ENCODE results near the gene BSND.
"Not testable (repeated sequence)": the region's sequence is repeated elsewhere in the genome, so short reads cannot be mapped to it uniquely, and the experiment has no call there.

The BSND gene

GRCh38 chr1:55015123-55015522, 16.4 kb downstream of the BSND start:
- DNase-seq (ENCODE audit: low read depth in 1 of 2, low spot score in 1 of 2) = peak; percentile 18 to 94
- in situ Hi-C loops (cut with HindIII; ENCODE audit: low pct_unique_long_range_greater_than_20kb, low sequenced_read_pairs) = no loop called here
- TF ChIP-seq JUND (IDR thresholded peaks at IDR 0.05; ENCODE audit: low read depth) = no peak

GRCh38 chr1:55015731-55016620, 17.2 kb downstream of the BSND start:
- in situ Hi-C loops (cut with HindIII; ENCODE audit: low pct_unique_long_range_greater_than_20kb, low sequenced_read_pairs) = no loop called here
- DNase-seq (ENCODE audit: low read depth in 1 of 2, low spot score in 1 of 2) = no peak
- TF ChIP-seq JUND (IDR thresholded peaks at IDR 0.05; ENCODE audit: low read depth) = no peak

GRCh38 chr1:55018395-55018794, 19.7 kb downstream of the BSND start:
- TF ChIP-seq JUND (IDR thresholded peaks at IDR 0.05; ENCODE audit: low read depth) = no peak
- DNase-seq (ENCODE audit: low read depth in 1 of 2, low spot score in 1 of 2) = no peak
- in situ Hi-C loops (cut with HindIII; ENCODE audit: low pct_unique_long_range_greater_than_20kb, low sequenced_read_pairs) = no loop called here

GRCh38 chr1:55021942-55022546, 23.3 kb downstream of the BSND start:
- in situ Hi-C loops (cut with HindIII; ENCODE audit: low pct_unique_long_range_greater_than_20kb, low sequenced_read_pairs) = no loop called here
- TF ChIP-seq JUND (IDR thresholded peaks at IDR 0.05; ENCODE audit: low read depth) = no peak
- DNase-seq (ENCODE audit: low read depth in 1 of 2, low spot score in 1 of 2) = peak; percentile 67 to 94

GRCh38 chr1:55024163-55024562, 25.4 kb downstream of the BSND start:
- in situ Hi-C loops (cut with HindIII; ENCODE audit: low pct_unique_long_range_greater_than_20kb, low sequenced_read_pairs); DNase-seq (ENCODE audit: low read depth in 1 of 2, low spot score in 1 of 2): not testable (repeated sequence)

GRCh38 chr1:55026682-55027081, 27.9 kb downstream of the BSND start:
- in situ Hi-C loops (cut with HindIII; ENCODE audit: low pct_unique_long_range_greater_than_20kb, low sequenced_read_pairs); DNase-seq (ENCODE audit: low read depth in 1 of 2, low spot score in 1 of 2): not testable (repeated sequence)

GRCh38 chr1:55031098-55031497, 32.4 kb downstream of the BSND start:
- DNase-seq (ENCODE audit: low read depth in 1 of 2, low spot score in 1 of 2); in situ Hi-C loops (cut with HindIII; ENCODE audit: low pct_unique_long_range_greater_than_20kb, low sequenced_read_pairs): not testable (repeated sequence)

- DNase-seq (ENCODE audit: low read depth in 1 of 2, low spot score in 1 of 2) = no peak
- in situ Hi-C loops (cut with HindIII; ENCODE audit: low pct_unique_long_range_greater_than_20kb, low sequenced_read_pairs) = no loop called here
- no peak for TF ChIP-seq JUND (IDR thresholded peaks at IDR 0.05; ENCODE audit: low read depth)
These were observed 34.5 kb downstream of the BSND start for GRCh38 chr1:55033265-55033614.

- no peak for TF ChIP-seq JUND (IDR thresholded peaks at IDR 0.05; ENCODE audit: low read depth)
- in situ Hi-C loops (cut with HindIII; ENCODE audit: low pct_unique_long_range_greater_than_20kb, low sequenced_read_pairs) = no loop called here
- DNase-seq (ENCODE audit: low read depth in 1 of 2, low spot score in 1 of 2) = no peak
These were observed 35.9 kb downstream of the BSND start for GRCh38 chr1:55034476-55035133.

GRCh38 chr1:55035904-55036303, 37.2 kb downstream of the BSND start:
- no peak for TF ChIP-seq JUND (IDR thresholded peaks at IDR 0.05; ENCODE audit: low read depth)
- in situ Hi-C loops (cut with HindIII; ENCODE audit: low pct_unique_long_range_greater_than_20kb, low sequenced_read_pairs) = no loop called here
- DNase-seq (ENCODE audit: low read depth in 1 of 2, low spot score in 1 of 2) = no peak

- TF ChIP-seq JUND (IDR thresholded peaks at IDR 0.05; ENCODE audit: low read depth) = no peak
- in situ Hi-C loops (cut with HindIII; ENCODE audit: low pct_unique_long_range_greater_than_20kb, low sequenced_read_pairs) = no loop called here
- no peak for DNase-seq (ENCODE audit: low read depth in 1 of 2, low spot score in 1 of 2)
These were observed 39.2 kb downstream of the BSND start for GRCh38 chr1:55037733-55038551.

GRCh38 chr1:55038552-55038838, 39.8 kb downstream of the BSND start:
- in situ Hi-C loops (cut with HindIII; ENCODE audit: low pct_unique_long_range_greater_than_20kb, low sequenced_read_pairs) = no loop called here
- no peak for DNase-seq (ENCODE audit: low read depth in 1 of 2, low spot score in 1 of 2)
- TF ChIP-seq JUND (IDR thresholded peaks at IDR 0.05; ENCODE audit: low read depth) = no peak

- in situ Hi-C loops (cut with HindIII; ENCODE audit: low pct_unique_long_range_greater_than_20kb, low sequenced_read_pairs) = no loop called here
- no peak for TF ChIP-seq JUND (IDR thresholded peaks at IDR 0.05; ENCODE audit: low read depth)
- DNase-seq (ENCODE audit: low read depth in 1 of 2, low spot score in 1 of 2) = no peak
These were observed 40.2 kb downstream of the BSND start for GRCh38 chr1:55038974-55039341.
